Measurements from ENCODE around the gene OR2J2. TPM values are rescaled to one million over a fixed set of nuclear protein-coding genes. Genes with fewer than 3 reads are reported as not detected.
"Not testable (repeated sequence)": the region's sequence is repeated elsewhere in the genome, so short reads cannot be mapped to it uniquely, and the experiment has no call there.

OR2J2 gene
- polyA plus RNA-seq, 3 donors = not detected

- intact Hi-C loops (cut with micrococcal nuclease) = no loop called here
- H3K27ac Mint-ChIP-seq = no peak overlapping the region
- H3K36me3 Mint-ChIP-seq = no peaks in the 10 kb centered on the region
- peaks cover 0 to 10% (median 2%) of the 10 kb centered on the region in 7 donors for H3K9me3 Mint-ChIP-seq
- no peak overlapping the region for H3K4me3 Mint-ChIP-seq
- Histone ChIP-seq H3K9me3 (replicated peaks in 1 of 2; ENCODE audit: control insufficient read depth in 1 of 2, insufficient read depth in 1 of 2, low read length in 2 of 2) (peaks cover 4 to 11% of the 10 kb centered on the region in 2 donors), H3K36me3 (replicated peaks in 1 of 2; ENCODE audit: control insufficient read depth in 1 of 2, insufficient read depth in 2 of 2, low read length in 2 of 2) (no peaks in the 10 kb centered on the region), H3K4me2 (replicated peaks; ENCODE audit: extremely low read depth, low read length, poor library complexity, severe bottlenecking) (no peak overlapping the region), H3K4me3 (replicated peaks in 1 of 3; ENCODE audit: low read depth in 2 of 3, low read length in 3 of 3) (no peak overlapping the region), H4K20me1 (ENCODE audit: insufficient read depth, low read length) (no peaks in the 10 kb centered on the region), H3K27ac (ENCODE audit: low read depth in 1 of 2, low read length in 2 of 2) (no peak overlapping the region), H3K27me3 (ENCODE audit: control insufficient read depth in 2 of 2, insufficient read depth in 2 of 2, low read length in 2 of 2) (no peaks in the 10 kb centered on the region), H3K4me1 (ENCODE audit: control insufficient read depth in 1 of 2, insufficient read depth in 2 of 2, low read length in 2 of 2) (no peaks in the 10 kb centered on the region), H3K79me2 (ENCODE audit: insufficient read depth, low read length) (no peaks in the 10 kb centered on the region), H2AFZ (ENCODE audit: insufficient read depth, low read depth, low read length, poor library complexity, severe bottlenecking) (no peak overlapping the region), H3K9ac (ENCODE audit: insufficient read depth, low read length, poor library complexity, severe bottlenecking) (no peak overlapping the region)
- WGBS (ENCODE audit: insufficient coverage) = no CpG with 5 or more reads among the region's 3 CpGs
- no peaks in the 10 kb centered on the region for H3K4me1 Mint-ChIP-seq
- no peak for TF ChIP-seq CTCF (IDR thresholded peaks at IDR 0.05)
- DNase-seq = no peak
- peaks cover 0 to 3% (median 1%) of the 10 kb centered on the region in 3 donors for H3K27me3 Mint-ChIP-seq (ENCODE audit: low read depth in 3 of 3)
Measured at GRCh38 chr6:29147074-29147473, 23.6 kb upstream of the OR2J2 start.

- H3K4me1 Mint-ChIP-seq; intact Hi-C loops (cut with micrococcal nuclease); H3K4me1 ChIP-seq (ENCODE audit: control insufficient read depth in 1 of 2, insufficient read depth in 2 of 2, low read length in 2 of 2); H3K36me3 Mint-ChIP-seq; H3K27me3 ChIP-seq (ENCODE audit: control insufficient read depth in 2 of 2, insufficient read depth in 2 of 2, low read length in 2 of 2); H3K27me3 Mint-ChIP-seq (ENCODE audit: low read depth in 3 of 3); H3K9me3 ChIP-seq (replicated peaks in 1 of 2; ENCODE audit: control insufficient read depth in 1 of 2, insufficient read depth in 1 of 2, low read length in 2 of 2); H3K36me3 ChIP-seq (replicated peaks in 1 of 2; ENCODE audit: control insufficient read depth in 1 of 2, insufficient read depth in 2 of 2, low read length in 2 of 2); H3K4me2 ChIP-seq (replicated peaks; ENCODE audit: extremely low read depth, low read length, poor library complexity, severe bottlenecking); H3K4me3 ChIP-seq (replicated peaks in 1 of 3; ENCODE audit: low read depth in 2 of 3, low read length in 3 of 3); H3K9me3 Mint-ChIP-seq; H3K27ac ChIP-seq (ENCODE audit: low read depth in 1 of 2, low read length in 2 of 2); H3K4me3 Mint-ChIP-seq; DNase-seq; H2AFZ ChIP-seq (ENCODE audit: insufficient read depth, low read depth, low read length, poor library complexity, severe bottlenecking); H3K79me2 ChIP-seq (ENCODE audit: insufficient read depth, low read length); H3K27ac Mint-ChIP-seq; H4K20me1 ChIP-seq (ENCODE audit: insufficient read depth, low read length); H3K9ac ChIP-seq (ENCODE audit: insufficient read depth, low read length, poor library complexity, severe bottlenecking): not testable (repeated sequence)
- WGBS (ENCODE audit: insufficient coverage) = no CpG with 5 or more reads among the region's 3 CpGs
Measured at GRCh38 chr6:29149444-29149843, 21.3 kb upstream of the OR2J2 start.

All from CD14-positive monocyte (primary cell).